HG03558 (cell line): ENCODE measurements around the gene STRA6.

Source experiments
- ATAC-seq: cut with Tn5 transposase; IDR thresholded peaks from one replicate; pipeline ENCODE4 v1.9.1; 2021; ENCODE audit warnings: moderate number of reproducible peaks; ENCODE audit not compliant: unreplicated experiment; ENCODE audit errors: extremely low read depth

Gene STRA6, protein sequence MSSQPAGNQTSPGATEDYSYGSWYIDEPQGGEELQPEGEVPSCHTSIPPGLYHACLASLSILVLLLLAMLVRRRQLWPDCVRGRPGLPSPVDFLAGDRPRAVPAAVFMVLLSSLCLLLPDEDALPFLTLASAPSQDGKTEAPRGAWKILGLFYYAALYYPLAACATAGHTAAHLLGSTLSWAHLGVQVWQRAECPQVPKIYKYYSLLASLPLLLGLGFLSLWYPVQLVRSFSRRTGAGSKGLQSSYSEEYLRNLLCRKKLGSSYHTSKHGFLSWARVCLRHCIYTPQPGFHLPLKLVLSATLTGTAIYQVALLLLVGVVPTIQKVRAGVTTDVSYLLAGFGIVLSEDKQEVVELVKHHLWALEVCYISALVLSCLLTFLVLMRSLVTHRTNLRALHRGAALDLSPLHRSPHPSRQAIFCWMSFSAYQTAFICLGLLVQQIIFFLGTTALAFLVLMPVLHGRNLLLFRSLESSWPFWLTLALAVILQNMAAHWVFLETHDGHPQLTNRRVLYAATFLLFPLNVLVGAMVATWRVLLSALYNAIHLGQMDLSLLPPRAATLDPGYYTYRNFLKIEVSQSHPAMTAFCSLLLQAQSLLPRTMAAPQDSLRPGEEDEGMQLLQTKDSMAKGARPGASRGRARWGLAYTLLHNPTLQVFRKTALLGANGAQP

DNA sequence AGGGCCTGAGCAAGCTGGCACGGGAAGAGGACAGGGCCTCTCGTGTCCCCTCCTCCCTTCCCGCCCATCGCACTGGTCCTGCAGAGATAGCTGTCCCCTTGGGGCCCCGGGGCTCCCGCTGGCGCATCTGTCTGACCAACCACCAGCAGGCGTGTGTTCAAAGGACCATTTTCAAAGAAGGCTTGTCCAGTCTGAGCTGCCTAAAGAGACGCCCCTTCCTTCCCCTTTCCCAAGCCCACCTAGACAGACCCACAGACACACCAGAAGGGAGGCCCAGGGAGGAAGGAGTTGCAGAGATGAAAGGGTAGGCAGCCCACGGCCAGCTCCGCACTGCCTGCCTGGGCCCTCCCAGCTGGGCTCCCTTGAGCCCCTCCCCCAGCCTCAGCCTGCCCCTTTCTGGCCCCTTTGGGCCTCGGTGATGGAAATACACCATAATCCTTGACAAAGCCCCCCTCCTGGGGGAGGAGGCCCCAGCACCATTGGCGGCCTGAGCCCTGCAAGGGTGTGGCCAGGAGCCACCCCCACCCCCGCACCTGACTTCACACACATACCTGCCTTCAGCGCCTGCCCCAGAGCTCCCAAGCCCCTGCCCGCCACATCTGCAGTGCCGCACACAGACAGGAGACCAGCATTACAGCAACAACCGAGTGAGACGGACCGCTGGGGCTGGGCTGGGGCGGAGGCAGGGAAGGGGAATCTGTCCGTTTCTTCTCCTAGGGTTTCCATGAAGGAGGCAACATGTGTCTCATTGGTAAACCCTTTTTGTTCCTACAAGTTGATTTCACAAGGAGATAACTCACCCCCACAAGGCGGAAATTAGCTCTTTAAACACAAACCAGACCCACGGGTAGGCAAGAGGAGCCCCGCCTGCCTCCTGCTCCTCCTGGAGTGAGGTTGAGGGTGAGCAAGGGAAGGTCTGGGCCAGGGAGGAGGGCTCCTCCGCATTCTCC lies at the start of gene STRA6:
Gene STRA6 (minus strand): TSS at position 336 of the 950 bp plus-strand sequence. CDS start 520 bp downstream, outside the sequence.
- no peak for ATAC-seq

DNA sequence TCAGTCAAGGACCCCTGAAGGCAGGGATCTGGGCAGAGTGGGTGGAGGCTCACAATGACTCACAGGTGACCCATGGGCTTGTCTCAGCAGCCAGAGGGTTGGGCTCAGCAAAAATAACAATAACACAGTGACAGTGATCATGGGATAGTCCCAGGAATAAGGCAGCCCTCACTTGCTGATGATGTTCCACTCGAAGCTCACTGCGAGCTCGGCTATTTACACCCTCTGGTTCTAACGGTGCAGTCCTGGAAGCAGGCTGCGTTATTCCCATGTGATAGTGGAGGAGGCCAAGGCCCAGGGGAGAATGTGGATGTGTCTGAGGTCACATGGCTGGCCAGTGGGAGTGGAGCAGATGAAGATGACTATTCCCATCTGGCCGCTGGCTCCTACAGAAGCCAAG lies 49.7 kb upstream of the STRA6 start:
- ATAC-seq = no peak

DNA sequence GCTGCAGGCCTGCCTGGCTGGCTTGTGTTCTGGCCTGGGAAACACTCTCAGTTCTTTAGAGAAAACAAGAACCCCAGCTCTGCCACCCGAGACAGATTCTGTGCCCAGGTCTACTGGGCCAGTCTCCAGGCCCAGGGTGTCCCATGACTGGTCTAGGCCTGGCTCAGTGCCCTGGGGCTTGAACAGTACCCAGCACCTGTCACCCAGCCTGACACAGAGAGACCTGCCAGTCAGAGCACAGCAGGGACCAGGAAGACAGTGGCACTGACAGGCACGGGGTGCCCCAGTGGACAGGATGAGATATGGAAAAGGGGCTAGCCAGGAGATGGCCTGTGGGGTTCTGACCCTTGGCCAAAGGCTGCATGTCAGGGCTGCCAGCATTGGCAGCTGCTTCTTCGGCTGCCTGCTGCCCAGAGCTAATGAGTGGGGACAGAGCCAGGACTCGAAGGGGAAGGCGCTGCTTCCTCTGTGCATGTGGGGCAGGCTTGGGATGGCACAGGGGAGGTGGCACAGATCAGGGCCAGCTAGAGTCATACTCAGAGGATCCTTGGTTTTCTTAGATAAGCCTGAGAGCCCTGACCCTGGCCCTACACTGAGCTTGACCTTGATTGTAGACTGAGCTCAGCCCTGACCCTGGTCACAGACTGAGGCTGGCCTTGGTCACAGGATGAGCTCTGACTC lies 48.7 kb upstream of the STRA6 start:
- ATAC-seq = no peak

DNA sequence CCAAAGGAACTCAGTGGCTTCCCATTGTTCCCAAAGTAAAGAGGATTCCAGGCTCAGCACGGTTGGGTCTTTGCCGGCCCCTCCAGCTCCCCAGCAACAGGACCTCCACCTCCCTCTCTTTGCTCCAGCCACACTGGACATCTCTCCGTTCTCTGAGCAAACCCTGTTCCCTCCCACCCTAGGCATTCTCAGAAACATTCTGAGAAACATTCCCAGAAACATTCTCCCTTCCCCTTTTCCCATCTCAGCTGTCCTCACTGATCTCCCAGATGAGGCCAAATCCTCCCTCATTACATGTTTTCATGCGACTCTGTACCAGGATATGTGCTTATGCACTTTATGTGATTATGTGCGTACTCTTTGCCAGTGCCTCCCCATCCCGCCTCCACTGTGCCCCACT lies 47.7 kb upstream of the STRA6 start:
- ATAC-seq = no peak

DNA sequence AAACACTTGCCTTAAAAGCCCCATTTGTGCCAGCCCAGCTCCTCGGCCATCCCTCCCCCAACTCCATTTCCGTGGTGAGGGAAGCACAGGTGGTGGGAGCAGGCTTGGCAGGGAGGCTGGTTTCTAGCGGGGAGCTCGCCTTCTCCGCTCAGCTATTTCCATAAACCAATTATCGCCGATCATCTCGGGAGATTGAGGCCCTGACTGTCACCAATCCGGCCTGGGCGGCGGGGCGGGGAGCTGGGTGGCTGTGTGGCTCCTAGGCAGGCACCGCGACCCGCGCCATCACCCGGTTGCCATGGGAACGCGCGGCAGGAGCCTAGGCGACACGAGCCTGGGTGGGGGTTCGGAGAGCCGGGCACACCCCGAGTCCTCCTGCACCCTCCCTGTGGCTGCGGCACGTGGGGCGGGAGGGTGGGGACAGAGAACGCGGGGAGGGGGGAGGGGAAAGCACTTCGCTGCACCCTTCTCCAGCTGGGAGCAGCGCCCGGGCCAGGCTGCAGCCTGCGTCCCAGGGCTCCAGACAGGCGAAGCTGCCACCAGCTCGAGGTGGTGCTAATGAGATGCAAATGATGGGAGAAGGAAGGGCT lies 42.9 kb upstream of the STRA6 start:
- ATAC-seq = no peak

DNA sequence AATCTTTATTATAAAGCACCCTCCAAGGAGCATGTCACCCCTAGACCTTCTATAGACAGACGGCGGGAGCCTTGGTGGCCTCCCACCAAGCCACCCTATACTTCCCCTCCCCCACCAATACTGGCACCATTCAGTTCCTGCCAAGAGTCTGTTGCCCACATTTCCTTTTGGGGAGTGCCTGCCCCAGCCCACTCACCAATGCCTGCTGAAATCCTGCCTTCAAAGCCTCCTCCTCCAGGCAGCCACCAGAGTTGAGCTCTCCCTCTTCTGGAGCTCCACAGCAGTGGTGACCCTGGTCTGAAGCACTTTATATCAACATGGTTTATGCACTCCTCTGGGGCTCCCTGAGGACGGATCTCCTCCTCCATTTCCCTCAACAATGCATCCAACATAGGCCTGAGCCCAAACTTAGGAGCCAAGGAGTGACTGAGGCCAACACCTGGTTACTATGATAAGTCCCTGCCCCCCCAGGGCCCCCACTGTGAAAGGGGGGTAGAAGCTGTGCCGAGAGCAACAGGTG lies 42.3 kb upstream of the STRA6 start:
- no peak for ATAC-seq

DNA sequence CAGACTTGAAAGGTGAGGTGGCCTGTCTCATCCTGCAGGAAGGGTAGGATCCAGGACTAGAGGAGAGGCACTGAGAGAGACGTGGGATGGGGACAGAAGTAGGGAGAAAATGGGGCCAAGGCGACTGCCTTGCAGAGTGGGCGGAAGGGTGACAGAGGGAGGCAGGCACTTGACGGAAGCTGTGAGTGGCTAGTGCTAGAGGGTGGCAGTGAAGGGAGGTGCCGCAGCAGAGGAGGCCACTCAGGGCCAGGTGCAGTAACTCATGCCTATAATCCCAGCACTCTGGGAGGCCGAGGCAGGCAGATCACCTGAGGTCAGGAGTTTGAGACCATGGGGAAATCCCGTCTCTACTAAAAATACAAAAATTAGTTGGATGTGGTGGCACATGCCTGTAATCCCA lies 40.8 kb upstream of the STRA6 start:
- no peak for ATAC-seq

DNA sequence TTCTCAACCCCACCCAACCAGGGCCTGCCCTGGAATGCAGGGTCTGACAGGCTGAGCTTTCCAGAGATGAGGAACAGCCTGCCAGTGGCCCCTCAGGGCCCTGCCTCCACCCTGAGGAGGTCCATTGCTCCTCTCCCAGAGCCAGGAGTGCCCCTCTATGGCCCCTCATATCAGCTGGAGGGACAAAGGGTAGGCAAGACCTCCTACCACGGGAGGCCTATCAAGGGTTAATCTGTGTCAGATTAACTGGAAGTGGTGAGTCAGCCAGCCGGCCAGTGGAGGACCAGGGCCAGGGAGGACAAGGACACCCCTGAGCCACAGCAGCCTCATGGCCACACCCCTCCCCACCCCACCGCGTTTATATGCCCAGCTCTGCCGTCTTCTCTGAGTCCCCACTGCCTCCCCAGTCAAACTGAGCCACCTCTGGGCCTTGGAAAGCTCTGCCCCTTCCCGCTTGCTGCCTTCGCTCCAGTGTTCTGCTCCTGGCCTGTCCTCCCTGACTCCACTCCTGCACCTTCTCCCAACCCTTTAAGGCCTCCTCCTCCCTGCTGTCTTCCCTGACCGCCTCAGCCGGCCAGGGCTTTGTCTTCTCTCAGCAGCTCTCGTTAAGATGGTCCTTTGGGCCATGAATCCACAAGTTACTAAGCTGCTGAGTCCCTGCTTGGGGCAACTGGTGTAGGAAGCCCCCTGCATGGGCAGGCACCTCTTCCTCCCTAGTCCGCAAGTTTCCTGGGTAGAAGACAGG lies 40.0 kb upstream of the STRA6 start:
- ATAC-seq = no peak

DNA sequence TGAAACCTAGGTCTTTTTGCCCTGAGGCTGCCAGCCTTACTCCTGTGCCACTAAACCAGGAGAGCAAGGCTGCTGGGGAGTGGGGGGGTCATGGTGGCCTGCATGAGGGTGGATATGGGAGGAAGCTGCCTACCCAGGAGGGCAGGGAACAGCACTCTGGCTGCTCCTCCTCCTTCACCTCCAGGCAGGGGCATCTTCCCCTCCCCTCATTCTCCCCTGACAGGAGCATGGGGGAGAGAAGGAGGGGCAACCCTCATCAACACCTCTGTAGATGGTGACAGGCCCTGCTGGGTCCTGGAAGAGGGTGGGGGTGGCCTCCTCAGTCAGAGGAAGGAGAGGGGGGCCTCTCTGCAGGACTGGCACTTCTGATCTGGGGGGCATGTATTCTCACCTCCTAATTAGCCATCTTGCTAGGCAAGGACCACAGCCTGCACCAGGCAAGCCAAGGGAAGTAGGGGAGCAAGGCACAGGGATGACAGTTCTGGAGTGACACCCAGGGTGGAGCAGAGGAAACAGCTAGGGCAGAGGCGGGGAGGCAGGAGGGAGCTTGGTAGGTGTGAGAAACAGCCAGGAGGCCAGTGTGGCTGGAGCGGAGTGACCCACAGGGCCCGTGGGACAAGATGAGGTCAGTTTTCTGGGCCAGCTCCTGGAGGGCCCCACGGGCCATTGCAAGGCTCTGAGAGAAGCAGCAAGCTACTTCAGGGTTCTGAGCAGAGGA lies 38.5 kb upstream of the STRA6 start:
- ATAC-seq = no peak

DNA sequence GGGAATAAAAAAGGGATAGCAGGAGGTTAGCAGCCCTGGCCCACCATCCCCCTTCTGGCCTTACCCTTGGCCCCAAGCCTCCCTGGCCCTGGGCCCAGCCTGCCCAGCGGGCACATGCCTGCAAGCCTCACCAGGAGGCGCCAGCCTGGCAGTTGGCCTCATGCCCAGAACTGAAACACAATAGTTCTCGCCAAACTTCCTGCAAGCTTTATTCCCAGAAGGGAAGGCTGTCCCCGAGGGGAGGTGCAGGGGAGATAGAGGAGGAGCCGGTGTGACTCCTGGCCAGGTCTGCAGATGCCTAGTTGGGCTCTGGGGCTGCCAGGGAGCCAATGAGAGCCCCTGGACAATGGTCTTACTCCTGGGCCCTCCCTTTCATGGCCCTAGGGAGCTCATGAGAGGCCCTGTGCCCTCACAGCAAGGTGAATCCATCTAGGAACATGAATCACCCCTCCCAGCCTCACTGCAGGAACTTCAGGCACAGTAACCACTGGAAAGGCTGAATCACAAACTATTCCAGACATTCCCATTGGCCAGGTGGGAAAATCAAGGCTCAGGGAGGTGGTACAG lies 37.5 kb upstream of the STRA6 start:
- no peak for ATAC-seq

DNA sequence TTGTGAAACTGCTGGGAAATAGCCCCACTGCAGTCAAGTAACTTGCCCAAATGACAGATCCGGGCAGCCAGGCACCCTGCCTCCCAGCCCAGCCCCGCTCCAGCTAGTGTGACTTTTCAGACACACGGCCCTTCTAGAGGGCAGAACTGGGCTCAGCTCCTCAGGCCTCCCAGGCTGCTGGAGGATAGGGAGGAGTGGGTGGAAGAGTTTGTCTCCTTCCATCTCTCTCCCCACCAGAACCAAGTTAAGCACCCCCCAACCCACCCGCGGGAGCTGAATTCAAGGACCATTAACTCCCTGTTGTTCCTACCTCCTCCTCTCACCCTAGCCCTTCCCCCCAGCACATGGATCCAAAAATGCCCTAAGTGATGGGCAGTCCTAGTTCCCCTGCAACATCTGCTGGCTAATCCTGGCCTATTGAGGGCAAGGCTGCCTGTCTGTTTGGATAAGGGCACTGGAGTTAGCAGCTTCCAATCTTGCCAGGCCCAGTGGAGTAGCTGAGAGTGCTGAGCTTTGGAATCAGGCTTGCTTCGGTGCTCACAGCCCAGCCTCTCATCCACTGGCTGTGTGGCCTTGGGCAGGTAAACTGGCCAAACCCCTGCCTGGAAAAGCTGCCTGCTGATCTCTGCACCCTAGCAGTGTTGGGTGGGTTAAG lies 36.6 kb upstream of the STRA6 start:
- ATAC-seq = no peak

DNA sequence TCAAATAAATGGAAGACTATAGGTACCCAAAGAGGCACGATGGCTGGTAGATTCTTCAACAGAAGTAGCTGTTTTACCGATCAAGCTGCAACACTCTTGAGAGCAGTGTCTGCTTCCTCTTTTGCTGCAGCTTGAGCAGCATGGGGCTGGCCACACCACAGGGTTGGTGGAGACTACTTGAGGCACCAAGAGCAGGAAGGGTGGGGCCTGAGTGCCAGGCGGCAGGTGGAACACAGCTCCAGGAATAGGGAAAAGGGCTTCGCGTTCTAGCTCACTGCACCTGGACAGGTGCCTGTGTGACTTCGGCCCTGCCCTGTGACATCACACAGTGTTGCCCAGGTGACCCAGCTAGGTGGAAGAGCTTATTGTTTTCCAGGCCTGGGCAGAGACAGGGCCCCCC lies 33.4 kb upstream of the STRA6 start, which contains the start of gene CCDC33:
Gene CCDC33 (plus strand): TSS at position 365 of the 400 bp plus-strand sequence. CDS start 394 bp downstream, outside the sequence.
- ATAC-seq = no peak

DNA sequence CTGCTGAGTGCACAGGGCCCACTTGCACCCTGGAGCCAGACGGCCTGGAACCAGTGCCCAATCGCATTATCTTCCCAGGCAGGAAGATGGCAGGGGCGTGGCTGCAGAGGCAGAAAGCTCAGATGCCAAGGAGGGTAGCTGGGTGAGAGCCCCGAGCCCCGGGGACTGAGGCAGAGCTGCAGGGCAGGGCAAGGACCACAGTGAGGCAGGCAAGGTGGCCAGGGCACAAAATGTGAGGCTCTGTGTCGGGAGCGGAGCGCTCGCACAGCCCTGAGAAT lies 31.9 kb upstream of the STRA6 start:
- ATAC-seq = no peak

DNA sequence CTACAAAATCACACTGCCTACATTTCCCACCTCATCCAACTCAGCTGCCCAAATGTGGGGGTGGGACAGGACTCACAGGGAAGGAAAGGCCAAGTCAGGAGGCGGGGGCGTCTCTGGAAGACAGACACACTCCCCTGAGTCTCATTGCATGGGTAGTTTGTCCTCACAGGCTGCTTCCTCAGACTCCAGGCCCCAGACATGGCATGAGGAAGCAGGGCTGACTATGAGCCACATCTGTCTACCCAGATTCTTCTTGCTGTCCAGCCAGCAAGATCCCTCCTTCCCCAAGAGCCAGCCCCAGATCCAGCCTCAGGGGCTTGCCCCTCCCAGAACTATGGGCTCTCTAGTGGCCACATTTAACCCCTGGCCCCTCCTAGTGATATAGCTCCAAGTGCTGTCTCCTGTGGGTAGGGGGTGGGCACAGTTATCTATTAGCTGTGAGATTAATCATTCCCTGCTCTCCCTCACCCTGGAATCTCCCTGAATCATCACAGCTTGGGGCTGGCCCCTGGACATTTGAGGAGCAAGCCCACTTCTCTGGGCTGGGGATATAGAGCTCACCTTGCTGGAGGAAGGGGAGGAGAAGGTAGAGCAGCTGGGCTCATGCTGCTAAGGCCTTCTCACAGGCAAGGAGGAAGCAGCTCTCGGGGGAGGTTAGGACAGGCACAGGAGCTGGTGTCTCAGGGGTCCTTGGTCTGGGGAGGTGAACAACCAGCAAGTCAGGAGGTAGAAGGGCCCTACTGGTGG lies 31.4 kb upstream of the STRA6 start:
- no peak for ATAC-seq

DNA sequence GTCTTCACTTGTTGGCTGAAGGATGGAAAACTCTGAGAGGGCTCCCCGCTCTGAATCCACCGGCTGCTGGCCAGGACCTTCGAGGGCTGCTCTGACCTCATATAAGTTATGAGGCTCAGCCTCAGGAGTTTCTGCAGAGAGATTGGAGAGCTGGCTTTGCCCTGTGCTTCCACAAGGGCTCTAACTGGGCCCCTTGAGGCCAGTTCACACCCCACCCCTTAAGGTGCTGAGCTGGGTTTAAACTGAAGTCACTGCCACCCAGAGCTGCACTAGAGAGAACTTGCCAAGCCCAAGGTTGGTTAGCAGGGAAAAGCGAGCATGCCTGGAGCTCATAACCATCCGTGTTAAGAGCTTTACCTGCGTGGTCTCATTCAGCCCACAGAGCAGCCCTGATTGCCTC lies 30.8 kb upstream of the STRA6 start:
- ATAC-seq = no peak

DNA sequence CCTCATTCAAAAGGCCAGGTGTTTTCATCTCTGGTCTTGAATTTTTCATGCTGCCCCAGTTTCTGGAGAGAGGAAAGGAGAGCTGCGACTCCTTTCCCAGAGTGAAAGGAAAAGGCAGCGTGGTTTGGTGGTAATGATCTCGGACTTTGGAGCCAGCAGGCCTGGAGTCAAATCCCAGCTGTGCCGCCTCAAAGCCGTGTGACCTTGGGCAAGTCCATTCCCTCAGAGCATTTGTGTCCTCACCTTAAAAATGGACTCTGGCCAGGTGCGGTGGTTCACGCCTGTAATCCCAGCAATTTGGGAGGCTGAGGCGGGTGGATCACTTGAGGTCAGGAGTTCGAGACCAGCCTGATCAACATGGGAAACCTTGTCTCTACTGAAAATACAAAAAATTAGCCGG lies 28.9 kb upstream of the STRA6 start:
- ATAC-seq = no peak

DNA sequence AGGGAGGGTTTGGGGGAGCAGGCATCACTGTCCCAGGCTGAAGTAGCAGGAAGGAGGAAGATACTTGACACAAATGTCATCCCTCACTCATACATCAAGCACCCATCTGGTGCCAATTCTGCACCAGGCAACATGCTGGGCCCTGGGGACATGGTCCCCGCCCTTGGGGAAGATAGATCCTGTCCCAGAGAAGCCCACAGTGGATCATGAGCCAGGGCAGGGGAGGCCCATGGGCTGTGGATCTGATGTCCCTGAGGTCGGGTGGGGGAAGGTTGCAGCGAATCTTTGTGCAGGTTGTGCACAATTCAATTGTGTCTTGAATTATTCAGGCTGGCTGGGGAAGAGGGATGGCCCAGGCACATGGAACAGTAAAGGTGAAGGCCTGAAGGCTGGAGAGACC lies 27.1 kb upstream of the STRA6 start:
- no peak for ATAC-seq
